Calu3 (cell line): ENCODE results near the gene FGF11. TPM values are rescaled to one million over a fixed set of nuclear protein-coding genes. Genes with fewer than 3 reads are reported as not detected.
A peak's percentile ranks its signal among the peaks of the same experiment; 100 is the strongest.

Source experiments
- BruUV-seq: library from RNA; stranded (reverse); fragments of 400-500 nt; replicated peaks from 2 replicates; lab custom pipeline; 2021; lab: Mats Ljungman, UMichigan
- CTCF ChIA-PET: fragments of 300-600 bp; sonication (Branson Sonifier 250); formaldehyde crosslinking; loops from one replicate; lab custom pipeline; 2022; ENCODE audit warnings: antibody characterized with exemption; lab: Charles Lee
- DNase-seq: peaks from one replicate; pipeline ENCODE4 v3.0.0; 2022
- H3K27ac Mint-ChIP-seq: one replicate; pipeline ENCODE4 v1.8.0; 2022; ENCODE audit warnings: mixed read lengths; ENCODE audit not compliant: unreplicated experiment
- H3K27me3 Mint-ChIP-seq: one replicate; pipeline ENCODE4 v1.8.0; 2022; ENCODE audit warnings: mixed read lengths; ENCODE audit not compliant: unreplicated experiment
- H3K36me3 Mint-ChIP-seq: one replicate; pipeline ENCODE4 v1.8.0; 2022; ENCODE audit warnings: mild to moderate bottlenecking, moderate library complexity, mixed read lengths; ENCODE audit not compliant: insufficient read depth, unreplicated experiment
- H3K4me1 Mint-ChIP-seq: one replicate; pipeline ENCODE4 v1.8.0; 2022; ENCODE audit warnings: mild to moderate bottlenecking, low read depth, mixed read lengths; ENCODE audit not compliant: unreplicated experiment
- H3K4me3 Mint-ChIP-seq: one replicate; pipeline ENCODE4 v1.8.0; 2022; ENCODE audit warnings: mild to moderate bottlenecking, low read depth, moderate library complexity, mixed read lengths; ENCODE audit not compliant: unreplicated experiment
- H3K9me3 Mint-ChIP-seq: one replicate; pipeline ENCODE4 v1.8.0; 2022; ENCODE audit warnings: low read depth, mixed read lengths; ENCODE audit not compliant: unreplicated experiment
- CTCF ChIP-seq: fragments of 200-600 bp; IDR thresholded peaks from one replicate; pipeline ENCODE4 v1.8.0; 2022; ENCODE audit warnings: antibody characterized with exemption; ENCODE audit not compliant: unreplicated experiment
- intact Hi-C: fragments of 100-400 bp; cut with micrococcal nuclease; formaldehyde crosslinking; loops from one replicate; pipeline ENCODE4 v1.10.0; 2022; ENCODE audit not compliant: unreplicated experiment
- total RNA-seq: library from RNA; stranded (reverse); gene quantifications from 2 replicates; pipeline ENCODE4 v1.2.3, GENCODE V29; 2022

FGF11 gene
- total RNA-seq, 1 experiment from 2014 or later = 2.1 TPM

- no peak for DNase-seq
- no TSS peak for BruUV-seq
- Mint-ChIP-seq H3K4me1 (peaks cover 8% of the 10 kb centered on the region), H3K27me3 (no peaks in the 10 kb centered on the region), H3K36me3 (peaks cover 29% of the 10 kb centered on the region), H3K9me3 (no peaks in the 10 kb centered on the region), H3K4me3 (no peak overlapping the region), H3K27ac (no peak overlapping the region)
- TF ChIP-seq CTCF = no peak
- CTCF ChIA-PET = no interaction called here
- intact Hi-C loops = no loop called here
Observed at GRCh38 chr17:7398612-7399011, 40.7 kb upstream of the FGF11 start.

DNA sequence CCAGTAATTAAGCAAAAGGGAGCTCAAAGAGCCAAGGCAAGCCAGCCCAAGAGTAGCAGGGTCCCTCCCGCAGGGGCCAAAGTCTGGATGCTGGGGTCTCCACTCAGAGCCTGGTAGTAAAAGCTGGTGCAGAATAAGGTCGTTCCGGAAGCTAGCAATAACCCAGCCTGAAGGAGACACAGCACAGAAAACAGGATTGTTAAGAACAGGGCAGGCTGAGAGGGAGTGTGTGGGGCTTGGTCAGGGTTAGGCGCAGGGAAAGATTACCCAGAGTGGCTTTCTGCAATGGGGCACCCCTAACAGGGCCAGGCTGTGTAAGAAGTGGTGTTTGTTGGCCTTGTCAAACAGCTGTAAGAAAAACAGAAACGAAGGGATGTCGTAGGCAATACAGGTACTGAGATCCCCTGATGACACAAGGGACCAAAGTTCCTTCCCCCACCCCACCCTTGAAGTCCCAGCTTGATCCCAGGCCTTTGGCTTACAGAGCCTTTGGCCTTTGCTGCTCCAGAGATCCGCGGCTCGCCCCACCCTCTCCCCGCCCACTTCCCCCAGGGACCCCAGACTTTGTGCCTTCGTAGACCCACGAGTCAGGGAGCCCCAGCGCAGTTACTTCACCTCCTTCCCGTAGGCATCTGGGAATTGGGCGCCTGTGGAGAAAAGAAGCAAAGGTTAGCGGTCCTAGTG, 36.1 kb upstream of the FGF11 start:
- H3K27ac Mint-ChIP-seq = no peak overlapping the region
- peaks cover 17% of the 10 kb centered on the region for H3K27me3 Mint-ChIP-seq
- intact Hi-C loops = no loop called here
- BruUV-seq = TSS peak; percentile 62
- no peak for TF ChIP-seq CTCF
- peaks cover 9% of the 10 kb centered on the region for H3K4me1 Mint-ChIP-seq
- peaks cover 39% of the 10 kb centered on the region for H3K36me3 Mint-ChIP-seq
- H3K9me3 Mint-ChIP-seq = no peaks in the 10 kb centered on the region
- CTCF ChIA-PET = interaction anchor here (0.6 to 1.4 kb wide), 4 partner anchors 9 to 378 kb away, joined by 3 to 7 read pairs (median 4); partner anchors contain the start of gene PLSCR3
- DNase-seq = no peak
- H3K4me3 Mint-ChIP-seq = peak overlapping the region; percentile 76

DNA sequence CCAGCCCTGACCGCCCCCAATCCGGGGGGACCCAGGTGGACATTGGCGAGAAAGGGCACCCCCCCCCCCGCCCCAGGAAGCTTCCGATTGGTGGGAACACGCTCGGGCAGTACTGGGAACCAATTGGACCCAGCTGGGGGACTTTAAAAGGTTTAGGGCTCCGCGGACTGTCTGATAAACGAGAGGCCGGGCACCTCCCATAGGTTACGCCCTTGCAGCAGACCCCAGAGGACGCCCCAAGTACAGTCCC, 35.7 kb upstream of the FGF11 start:
- TF ChIP-seq CTCF = no peak
- BruUV-seq = no TSS peak
- DNase-seq = no peak
- intact Hi-C loops = no loop called here
- Mint-ChIP-seq H3K4me3 (peak overlapping the region; percentile 76), H3K27ac (peak overlapping the region; percentile 50), H3K4me1 (peaks cover 9% of the 10 kb centered on the region), H3K36me3 (peaks cover 39% of the 10 kb centered on the region), H3K9me3 (no peaks in the 10 kb centered on the region), H3K27me3 (peaks cover 17% of the 10 kb centered on the region)
- CTCF ChIA-PET = interaction anchor here (0.6 to 1.4 kb wide), 10 partner anchors 9 to 379 kb away, joined by 3 to 7 read pairs (median 3); partner anchors contain the start of genes PLSCR3 and TMEM102

- CTCF ChIA-PET = interaction anchor here (0.6 to 1.4 kb wide), 12 partner anchors 10 to 379 kb away, joined by 3 to 7 read pairs (median 4); partner anchors contain the start of genes PLSCR3 and TMEM102
- H3K9me3 Mint-ChIP-seq = no peaks in the 10 kb centered on the region
- H3K27me3 Mint-ChIP-seq = peaks cover 17% of the 10 kb centered on the region
- no peak for TF ChIP-seq CTCF
- H3K4me3 Mint-ChIP-seq = peak within 1 kb of the TSS; percentile 76
- peaks cover 39% of the 10 kb centered on the region for H3K36me3 Mint-ChIP-seq
- peaks cover 9% of the 10 kb centered on the region for H3K4me1 Mint-ChIP-seq
- no TSS peak for BruUV-seq
- peak within 1 kb of the TSS; percentile 50 for H3K27ac Mint-ChIP-seq
- peak; percentile 93 for DNase-seq
- intact Hi-C loops = no loop called here
Observed at GRCh38 chr17:7403977-7404736, 35.2 kb upstream of the FGF11 start, which contains the start of gene TMEM256. TMEM256 (minus strand) TSS chr17:7404097; CDS start chr17:7404084, 13 bp downstream.
